Ectodermal cell (in vitro differentiated cells): Measurements from ENCODE around the gene GXYLT1.

Experiments
- H3K27ac ChIP-seq: 2 replicates; pipeline ENCODE4 v1.7.0; 2013; ENCODE audit warnings: mild to moderate bottlenecking, low read depth, low read length; ENCODE audit not compliant: insufficient read depth, poor library complexity, severe bottlenecking
- H3K27me3 ChIP-seq: 2 replicates; pipeline ENCODE4 v1.7.0; 2013; ENCODE audit warnings: mild to moderate bottlenecking, low read length; ENCODE audit not compliant: insufficient read depth, control insufficient read depth, poor library complexity, severe bottlenecking
- H3K36me3 ChIP-seq: one replicate; pipeline ENCODE4 v1.7.0; 2013; ENCODE audit warnings: low read length; ENCODE audit not compliant: control insufficient read depth, insufficient read depth
- H3K4me1 ChIP-seq: one replicate; pipeline ENCODE4 v1.7.0; 2013; ENCODE audit warnings: low read length; ENCODE audit not compliant: control insufficient read depth, insufficient read depth
- H3K4me3 ChIP-seq: 2 replicates; pipeline ENCODE4 v1.7.0; 2013; ENCODE audit warnings: low read depth, low read length, control low read depth; ENCODE audit not compliant: insufficient read depth
- H3K9me3 ChIP-seq: 2 replicates; pipeline ENCODE4 v1.7.0; 2013; ENCODE audit warnings: mild to moderate bottlenecking, low read length, moderate library complexity; ENCODE audit not compliant: control insufficient read depth
- WGBS, 2 experiments: methylation state at CpG; one replicate each; pipeline ENCODE4 v1.1.7; 2013; ENCODE audit warnings: missing lambda C conversion rate in 2 of 2; 5-methylcytosine and 5-hydroxymethylcytosine counted together

The GXYLT1 gene

DNA sequence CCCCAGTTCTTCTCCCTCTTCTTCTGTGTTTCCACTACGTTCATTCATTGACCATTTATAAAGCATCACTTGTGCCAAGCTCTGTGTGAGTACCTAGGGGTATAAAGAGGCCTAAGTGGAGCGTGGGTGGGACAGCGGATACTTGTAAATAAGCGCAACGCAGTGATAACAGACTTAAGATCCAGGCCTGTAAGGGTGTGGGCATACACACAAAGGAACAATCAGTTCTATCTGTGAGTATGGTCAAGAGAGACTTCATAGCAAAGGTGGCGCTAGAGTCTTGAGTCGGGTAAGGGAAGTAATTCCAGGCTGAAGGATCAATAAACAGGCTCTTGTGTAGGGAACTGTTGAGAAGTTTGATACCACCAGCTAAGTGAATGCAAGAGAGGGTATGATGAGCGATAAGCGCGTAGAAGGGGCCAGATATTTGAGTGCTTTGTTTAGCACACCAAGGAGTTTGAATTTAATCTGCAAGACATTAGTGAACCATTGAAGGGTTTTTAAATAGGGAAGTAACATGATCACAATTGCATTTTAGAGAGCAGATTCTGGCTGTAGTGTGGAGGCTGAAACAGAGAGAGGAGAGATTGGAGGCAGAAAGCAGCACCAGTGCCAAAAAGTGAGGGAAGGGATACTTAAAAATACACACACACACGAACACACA is 1.0 kb upstream of the GXYLT1 start:
- Histone ChIP-seq H3K27ac (peak overlapping the region; percentile 2), H3K9me3 (no peaks in the 10 kb centered on the region), H3K4me3 (peak overlapping the region; percentile 69), H3K27me3 (no peaks in the 10 kb centered on the region), H3K4me1 (peaks cover 4% of the 10 kb centered on the region), H3K36me3 (no peaks in the 10 kb centered on the region)
- WGBS, 2 experiments: 70 to 74% methylated on average over 11 of the region's 11 CpGs

DNA sequence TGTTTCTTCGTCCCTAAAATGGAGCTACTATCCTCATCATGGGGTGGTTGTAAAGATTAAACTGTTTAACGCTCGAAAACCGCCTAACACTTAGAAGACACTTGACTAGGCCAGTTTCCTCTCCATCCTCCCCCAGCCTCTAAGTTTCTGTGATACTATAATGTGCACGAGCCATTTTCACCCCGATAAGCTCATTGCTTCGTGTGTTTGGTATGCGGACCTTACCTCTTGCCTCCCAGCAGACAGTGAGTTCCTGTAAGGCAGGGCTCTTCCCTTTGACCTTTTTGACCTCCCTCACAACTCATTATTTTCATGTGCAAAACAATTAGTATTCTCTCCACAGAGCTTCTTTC is 499 bp upstream of the GXYLT1 start:
- peak overlapping the region; percentile 2 for H3K27ac ChIP-seq
- 53 to 55% methylated on average over 8 of the region's 8 CpGs for WGBS, 2 experiments
- peaks cover 4% of the 10 kb centered on the region for H3K4me1 ChIP-seq
- H3K4me3 ChIP-seq: peak overlapping the region; percentile 69
- H3K27me3 ChIP-seq: no peaks in the 10 kb centered on the region
- H3K9me3 ChIP-seq: no peaks in the 10 kb centered on the region
- no peaks in the 10 kb centered on the region for H3K36me3 ChIP-seq

- Histone ChIP-seq H3K27me3 (no peaks in the 10 kb centered on the region), H3K9me3 (no peaks in the 10 kb centered on the region), H3K4me1 (peaks cover 4% of the 10 kb centered on the region), H3K27ac (peak overlapping the region; percentile 69), H3K36me3 (no peaks in the 10 kb centered on the region), H3K4me3 (peak overlapping the region; percentile 69)
- 1% methylated on average over 21 of the region's 21 CpGs for WGBS, 2 experiments
Observed at GRCh38 chr12:42144158-42144407, 591 bp downstream of the GXYLT1 start.

DNA sequence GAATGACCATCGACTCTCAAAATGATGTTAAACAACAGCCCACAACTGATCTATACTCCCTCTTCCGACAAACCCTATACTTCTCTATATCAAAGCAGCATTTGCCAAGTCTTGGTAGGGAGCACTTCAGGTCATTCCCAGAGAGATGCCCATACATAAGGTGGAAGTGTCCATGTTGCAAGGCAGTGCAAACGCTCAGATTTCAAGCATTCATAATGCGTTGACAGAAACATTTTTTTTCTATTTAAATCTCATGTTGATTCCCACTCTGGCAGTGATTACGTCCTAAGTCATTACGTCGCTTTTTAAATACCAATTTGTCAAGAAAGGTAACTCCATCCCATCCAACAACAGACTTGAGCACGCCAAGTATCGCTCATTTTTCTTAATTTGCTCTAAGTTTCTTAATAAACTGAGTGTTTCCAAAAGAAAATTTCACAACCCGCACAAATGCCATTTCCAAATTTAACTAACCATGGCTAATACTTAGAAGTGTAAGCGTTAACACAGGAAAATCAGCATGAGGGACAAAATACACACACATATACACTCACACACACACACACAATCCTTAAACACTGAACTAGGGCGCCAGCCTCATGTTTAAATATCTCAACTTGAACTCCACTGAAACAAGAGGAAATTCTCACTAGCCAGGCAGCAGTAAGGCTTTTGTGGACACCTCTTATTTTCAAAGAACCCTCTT is 1.1 kb downstream of the GXYLT1 start:
- Histone ChIP-seq H3K27ac (no peak overlapping the region), H3K27me3 (no peaks in the 10 kb centered on the region), H3K4me3 (peak overlapping the region; percentile 69), H3K9me3 (no peaks in the 10 kb centered on the region), H3K36me3 (no peaks in the 10 kb centered on the region), H3K4me1 (peaks cover 4% of the 10 kb centered on the region)
- WGBS, 2 experiments: 20 to 24% methylated on average over 12 of the region's 12 CpGs

GRCh38 chr12:42141981-42142606 is 2.6 kb downstream of the GXYLT1 start:
- WGBS, 2 experiments: 89 to 94% methylated on average over 1 to 3 of the region's 3 CpGs
- Histone ChIP-seq H3K4me1 (peaks cover 4% of the 10 kb centered on the region), H3K4me3 (no peak overlapping the region)

DNA sequence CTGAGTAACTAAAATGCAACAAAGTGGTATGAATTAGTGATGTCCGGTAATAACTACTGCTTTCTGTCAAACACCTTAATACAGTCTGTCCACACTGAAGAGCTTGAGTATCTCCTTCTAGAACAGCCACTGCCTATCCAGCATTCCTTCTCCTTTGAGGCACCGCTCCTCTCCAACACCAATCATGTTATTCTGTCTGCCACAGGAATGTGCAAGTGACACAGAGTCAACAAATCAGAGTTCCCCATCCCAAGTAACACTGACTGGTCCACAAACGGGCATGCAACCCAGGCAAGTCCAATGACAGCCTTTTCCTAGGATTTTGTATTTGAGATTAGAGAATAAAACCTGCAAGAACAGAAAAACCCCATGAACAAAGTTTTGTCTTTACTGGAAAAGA is 3.8 kb downstream of the GXYLT1 start:
- Histone ChIP-seq H3K4me3 (no peak overlapping the region), H3K4me1 (peaks cover 4% of the 10 kb centered on the region), H3K27ac (no peak overlapping the region), H3K36me3 (no peaks in the 10 kb centered on the region), H3K27me3 (no peaks in the 10 kb centered on the region), H3K9me3 (no peaks in the 10 kb centered on the region)
- 87 to 94% methylated on average over 3 of the region's 3 CpGs for WGBS, 2 experiments

More at GRCh38 chr12:42141981-42142606, 2.6 kb downstream of the GXYLT1 start:
- Histone ChIP-seq H3K9me3 (no peaks in the 10 kb centered on the region), H3K27ac (no peak overlapping the region), H3K36me3 (no peaks in the 10 kb centered on the region), H3K27me3 (no peaks in the 10 kb centered on the region)

GRCh38 chr12:42135259-42135814 is 9.3 kb downstream of the GXYLT1 start:
- Histone ChIP-seq H3K27ac (no peak overlapping the region), H3K27me3 (no peaks in the 10 kb centered on the region), H3K9me3 (no peaks in the 10 kb centered on the region), H3K36me3 (no peaks in the 10 kb centered on the region), H3K4me3 (no peak overlapping the region), H3K4me1 (no peaks in the 10 kb centered on the region)
- 94 to 97% methylated on average over 3 of the region's 3 CpGs for WGBS, 2 experiments

DNA sequence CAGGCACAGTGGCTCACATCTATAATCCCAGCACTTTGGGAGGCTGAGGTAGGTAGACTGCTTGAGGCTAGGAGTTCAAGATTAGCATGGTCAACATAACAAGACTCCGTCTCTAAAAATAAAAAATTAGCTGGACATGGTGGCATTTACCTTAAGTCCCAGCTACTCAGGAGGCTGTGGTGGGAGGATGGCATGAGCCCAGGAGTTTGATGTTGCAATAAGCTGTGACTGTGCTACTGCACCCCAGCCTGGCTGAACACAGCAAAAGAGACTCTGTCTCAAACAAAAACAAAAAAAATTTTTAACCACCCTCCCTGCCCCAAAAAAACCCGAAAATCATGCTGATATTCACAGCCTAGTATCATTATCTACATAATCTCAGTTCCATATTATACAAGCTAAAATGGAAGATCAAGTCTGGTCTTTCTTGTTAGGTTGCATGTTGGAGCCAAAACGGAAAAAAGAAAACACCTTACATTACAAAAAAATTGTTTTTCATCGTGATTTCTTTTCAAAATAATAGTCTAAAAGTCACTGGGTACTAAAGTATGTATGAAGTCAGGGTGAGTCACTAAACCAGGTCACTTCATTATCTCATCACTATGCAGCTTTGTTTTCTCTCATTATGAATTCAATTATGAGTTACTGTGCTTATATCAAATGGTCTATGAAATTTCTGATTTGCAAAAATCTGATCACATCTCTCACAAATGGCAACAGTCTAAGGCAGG is 13.8 kb downstream of the GXYLT1 start:
- Histone ChIP-seq H3K4me1 (peaks cover 6% of the 10 kb centered on the region), H3K4me3 (no peak overlapping the region), H3K27ac (no peak overlapping the region), H3K27me3 (no peaks in the 10 kb centered on the region), H3K9me3 (no peaks in the 10 kb centered on the region), H3K36me3 (no peaks in the 10 kb centered on the region)
- WGBS, 2 experiments: 90 to 97% methylated on average over 2 to 4 of the region's 4 CpGs

DNA sequence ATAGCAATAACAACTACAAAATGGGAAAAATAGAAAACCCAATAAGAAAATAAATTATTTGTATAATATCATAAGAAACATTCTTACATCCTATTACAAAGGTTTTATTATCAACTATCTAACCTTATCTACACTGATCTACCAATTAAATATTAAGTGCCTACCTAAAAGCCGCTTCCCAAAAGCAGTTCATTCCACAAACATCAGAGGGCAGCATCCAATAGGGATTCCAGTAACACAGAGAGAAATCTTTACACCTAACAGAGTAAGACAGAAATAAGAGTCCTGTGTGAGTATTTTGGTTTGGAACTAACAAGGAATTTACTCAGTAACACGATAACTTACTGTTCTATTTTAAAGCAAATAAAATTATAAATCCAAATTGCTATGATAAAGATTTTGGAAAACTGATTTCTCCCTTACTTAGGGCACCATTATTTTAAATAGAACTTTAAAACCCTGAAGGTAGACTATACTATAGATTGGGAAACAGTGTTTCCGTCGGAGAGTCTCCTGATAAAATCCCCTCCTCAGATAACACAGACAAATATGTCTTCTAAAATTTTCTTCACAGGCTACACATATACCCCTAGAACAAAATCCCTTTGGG is 15.0 kb downstream of the GXYLT1 start:
- Histone ChIP-seq H3K4me1 (peaks cover 16% of the 10 kb centered on the region), H3K4me3 (no peak overlapping the region), H3K27ac (no peak overlapping the region), H3K36me3 (no peaks in the 10 kb centered on the region), H3K9me3 (no peaks in the 10 kb centered on the region), H3K27me3 (no peaks in the 10 kb centered on the region)
- WGBS, 2 experiments: 57 to 77% methylated on average over 3 of the region's 4 CpGs
